ENCODE data around the gene SOCS3. TPM values are rescaled to one million over a fixed set of nuclear protein-coding genes. Genes with fewer than 3 reads are reported as not detected.

The SOCS3 gene
- total and polyA plus RNA-seq, 2 experiments from 2014 or later: 13.2 to 32.9 TPM

DNA sequence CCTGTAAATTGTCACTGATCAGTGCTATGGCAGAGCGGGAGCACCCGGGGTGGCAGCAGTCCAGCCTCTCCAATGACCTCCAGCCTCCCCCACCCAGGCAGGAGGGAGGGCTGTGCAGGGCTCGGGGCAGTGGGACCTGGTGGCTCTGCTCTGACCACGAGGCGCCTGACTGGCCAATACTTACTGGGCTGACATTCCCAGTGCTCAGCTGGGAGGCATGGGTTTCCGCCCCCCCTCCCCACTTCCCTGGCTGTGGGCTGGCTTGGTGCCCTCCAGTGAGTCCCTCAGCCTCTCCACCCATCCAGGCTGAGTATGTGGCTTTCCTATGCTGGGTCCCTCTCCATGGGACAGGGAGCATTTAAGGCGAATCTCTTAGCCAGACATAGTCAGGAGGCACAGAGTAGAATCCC is 2.7 kb downstream of the SOCS3 start:
- peak overlapping the region; percentile 96 for H3K4me2 ChIP-seq
- peaks cover 49% of the 10 kb centered on the region for H3F3A ChIP-seq (replicated peaks; ENCODE audit: low read depth)
- peaks cover 12% of the 10 kb centered on the region; the same call in 1 of the 2 replicates for H3K36me3 ChIP-seq (ENCODE audit: insufficient read depth)
- H2AFZ ChIP-seq: no peak overlapping the region
- peaks cover 34% of the 10 kb centered on the region for H3K79me2 ChIP-seq (replicated peaks; ENCODE audit: insufficient read depth)
- Mint-ChIP-seq H3K4me3 (peak overlapping the region; percentile 76), H3K27ac (no peak overlapping the region), H3K36me3 (ENCODE audit: low read depth) (peaks cover 39% of the 10 kb centered on the region), H3K9me3 (no peaks in the 10 kb centered on the region), H3K4me1 (peaks cover 68% of the 10 kb centered on the region), H3K27me3 (ENCODE audit: insufficient read depth, low read depth, poor library complexity) (peaks cover 34% of the 10 kb centered on the region)
- peaks cover 28% of the 10 kb centered on the region for H4K20me1 ChIP-seq (replicated peaks; ENCODE audit: insufficient read depth)
- DNase-seq (ENCODE audit: low spot score): no peak
- H3K4me3 ChIP-seq: peak overlapping the region; percentile 91
- TF ChIP-seq NANOG (IDR thresholded peaks at IDR 0.05; ENCODE audit: borderline replicate concordance) (no peak), ZNF114 (CRISPR knock-in tag; IDR thresholded peaks at IDR 0.05) (no peak), STAT1 (IDR thresholded peaks at IDR 0.05; ENCODE audit: unreplicated experiment) (no peak), EZH2 (IDR thresholded peaks at IDR 0.05; ENCODE audit: low read depth, unreplicated experiment) (no peak), ETS1 (IDR thresholded peaks at IDR 0.05) (no peak), JUNB (IDR thresholded peaks at IDR 0.05; ENCODE audit: unreplicated experiment) (no peak)
- TF ChIP-seq, protein P1, sequence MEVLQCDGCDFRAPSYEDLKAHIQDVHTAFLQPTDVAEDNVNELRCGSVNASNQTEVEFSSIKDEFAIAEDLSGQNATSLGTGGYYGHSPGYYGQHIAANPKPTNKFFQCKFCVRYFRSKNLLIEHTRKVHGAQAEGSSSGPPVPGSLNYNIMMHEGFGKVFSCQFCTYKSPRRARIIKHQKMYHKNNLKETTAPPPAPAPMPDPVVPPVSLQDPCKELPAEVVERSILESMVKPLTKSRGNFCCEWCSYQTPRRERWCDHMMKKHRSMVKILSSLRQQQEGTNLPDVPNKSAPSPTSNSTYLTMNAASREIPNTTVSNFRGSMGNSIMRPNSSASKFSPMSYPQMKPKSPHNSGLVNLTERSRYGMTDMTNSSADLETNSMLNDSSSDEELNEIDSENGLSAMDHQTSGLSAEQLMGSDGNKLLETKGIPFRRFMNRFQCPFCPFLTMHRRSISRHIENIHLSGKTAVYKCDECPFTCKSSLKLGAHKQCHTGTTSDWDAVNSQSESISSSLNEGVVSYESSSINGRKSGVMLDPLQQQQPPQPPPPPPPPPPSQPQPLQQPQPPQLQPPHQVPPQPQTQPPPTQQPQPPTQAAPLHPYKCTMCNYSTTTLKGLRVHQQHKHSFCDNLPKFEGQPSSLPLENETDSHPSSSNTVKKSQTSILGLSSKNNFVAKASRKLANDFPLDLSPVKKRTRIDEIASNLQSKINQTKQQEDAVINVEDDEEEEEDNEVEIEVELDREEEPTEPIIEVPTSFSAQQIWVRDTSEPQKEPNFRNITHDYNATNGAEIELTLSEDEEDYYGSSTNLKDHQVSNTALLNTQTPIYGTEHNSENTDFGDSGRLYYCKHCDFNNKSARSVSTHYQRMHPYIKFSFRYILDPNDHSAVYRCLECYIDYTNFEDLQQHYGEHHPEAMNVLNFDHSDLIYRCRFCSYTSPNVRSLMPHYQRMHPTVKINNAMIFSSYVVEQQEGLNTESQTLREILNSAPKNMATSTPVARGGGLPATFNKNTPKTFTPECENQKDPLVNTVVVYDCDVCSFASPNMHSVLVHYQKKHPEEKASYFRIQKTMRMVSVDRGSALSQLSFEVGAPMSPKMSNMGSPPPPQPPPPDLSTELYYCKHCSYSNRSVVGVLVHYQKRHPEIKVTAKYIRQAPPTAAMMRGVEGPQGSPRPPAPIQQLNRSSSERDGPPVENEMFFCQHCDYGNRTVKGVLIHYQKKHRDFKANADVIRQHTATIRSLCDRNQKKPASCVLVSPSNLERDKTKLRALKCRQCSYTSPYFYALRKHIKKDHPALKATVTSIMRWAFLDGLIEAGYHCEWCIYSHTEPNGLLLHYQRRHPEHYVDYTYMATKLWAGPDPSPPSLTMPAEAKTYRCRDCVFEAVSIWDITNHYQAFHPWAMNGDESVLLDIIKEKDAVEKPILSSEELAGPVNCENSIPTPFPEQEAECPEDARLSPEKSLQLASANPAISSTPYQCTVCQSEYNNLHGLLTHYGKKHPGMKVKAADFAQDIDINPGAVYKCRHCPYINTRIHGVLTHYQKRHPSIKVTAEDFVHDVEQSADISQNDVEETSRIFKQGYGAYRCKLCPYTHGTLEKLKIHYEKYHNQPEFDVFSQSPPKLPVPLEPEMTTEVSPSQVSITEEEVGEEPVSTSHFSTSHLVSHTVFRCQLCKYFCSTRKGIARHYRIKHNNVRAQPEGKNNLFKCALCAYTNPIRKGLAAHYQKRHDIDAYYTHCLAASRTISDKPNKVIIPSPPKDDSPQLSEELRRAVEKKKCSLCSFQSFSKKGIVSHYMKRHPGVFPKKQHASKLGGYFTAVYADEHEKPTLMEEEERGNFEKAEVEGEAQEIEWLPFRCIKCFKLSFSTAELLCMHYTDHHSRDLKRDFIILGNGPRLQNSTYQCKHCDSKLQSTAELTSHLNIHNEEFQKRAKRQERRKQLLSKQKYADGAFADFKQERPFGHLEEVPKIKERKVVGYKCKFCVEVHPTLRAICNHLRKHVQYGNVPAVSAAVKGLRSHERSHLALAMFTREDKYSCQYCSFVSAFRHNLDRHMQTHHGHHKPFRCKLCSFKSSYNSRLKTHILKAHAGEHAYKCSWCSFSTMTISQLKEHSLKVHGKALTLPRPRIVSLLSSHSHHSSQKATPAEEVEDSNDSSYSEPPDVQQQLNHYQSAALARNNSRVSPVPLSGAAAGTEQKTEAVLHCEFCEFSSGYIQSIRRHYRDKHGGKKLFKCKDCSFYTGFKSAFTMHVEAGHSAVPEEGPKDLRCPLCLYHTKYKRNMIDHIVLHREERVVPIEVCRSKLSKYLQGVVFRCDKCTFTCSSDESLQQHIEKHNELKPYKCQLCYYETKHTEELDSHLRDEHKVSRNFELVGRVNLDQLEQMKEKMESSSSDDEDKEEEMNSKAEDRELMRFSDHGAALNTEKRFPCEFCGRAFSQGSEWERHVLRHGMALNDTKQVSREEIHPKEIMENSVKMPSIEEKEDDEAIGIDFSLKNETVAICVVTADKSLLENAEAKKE (CRISPR knock-in tag; IDR thresholded peaks at IDR 0.05): no peak
- TF ChIP-seq, protein P2, sequence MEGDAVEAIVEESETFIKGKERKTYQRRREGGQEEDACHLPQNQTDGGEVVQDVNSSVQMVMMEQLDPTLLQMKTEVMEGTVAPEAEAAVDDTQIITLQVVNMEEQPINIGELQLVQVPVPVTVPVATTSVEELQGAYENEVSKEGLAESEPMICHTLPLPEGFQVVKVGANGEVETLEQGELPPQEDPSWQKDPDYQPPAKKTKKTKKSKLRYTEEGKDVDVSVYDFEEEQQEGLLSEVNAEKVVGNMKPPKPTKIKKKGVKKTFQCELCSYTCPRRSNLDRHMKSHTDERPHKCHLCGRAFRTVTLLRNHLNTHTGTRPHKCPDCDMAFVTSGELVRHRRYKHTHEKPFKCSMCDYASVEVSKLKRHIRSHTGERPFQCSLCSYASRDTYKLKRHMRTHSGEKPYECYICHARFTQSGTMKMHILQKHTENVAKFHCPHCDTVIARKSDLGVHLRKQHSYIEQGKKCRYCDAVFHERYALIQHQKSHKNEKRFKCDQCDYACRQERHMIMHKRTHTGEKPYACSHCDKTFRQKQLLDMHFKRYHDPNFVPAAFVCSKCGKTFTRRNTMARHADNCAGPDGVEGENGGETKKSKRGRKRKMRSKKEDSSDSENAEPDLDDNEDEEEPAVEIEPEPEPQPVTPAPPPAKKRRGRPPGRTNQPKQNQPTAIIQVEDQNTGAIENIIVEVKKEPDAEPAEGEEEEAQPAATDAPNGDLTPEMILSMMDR (conservative IDR thresholded peaks at IDR 0.05; ENCODE audit: low read depth in 2 of 2): no peak
- H3K9me2 ChIP-seq (ENCODE audit: insufficient read depth): no peaks in the 10 kb centered on the region
- ATAC-seq: no peak
- peaks cover 65% of the 10 kb centered on the region for H3K4me1 ChIP-seq (ENCODE audit: insufficient read depth)
- peaks cover 34% of the 10 kb centered on the region for H3K27me3 ChIP-seq (ENCODE audit: insufficient read depth)
- H3K27ac ChIP-seq (ENCODE audit: low read depth): no peak overlapping the region
